HG03520 (cell line): ENCODE data around the gene FANCI.
A peak's percentile ranks its signal among the peaks of the same experiment; 100 is the strongest.

Source experiments
- ATAC-seq: cut with Tn5 transposase; IDR thresholded peaks from one replicate; pipeline ENCODE4 v1.9.1; 2021; ENCODE audit warnings: mild to moderate bottlenecking, moderate library complexity; ENCODE audit not compliant: unreplicated experiment

Gene FANCI

DNA sequence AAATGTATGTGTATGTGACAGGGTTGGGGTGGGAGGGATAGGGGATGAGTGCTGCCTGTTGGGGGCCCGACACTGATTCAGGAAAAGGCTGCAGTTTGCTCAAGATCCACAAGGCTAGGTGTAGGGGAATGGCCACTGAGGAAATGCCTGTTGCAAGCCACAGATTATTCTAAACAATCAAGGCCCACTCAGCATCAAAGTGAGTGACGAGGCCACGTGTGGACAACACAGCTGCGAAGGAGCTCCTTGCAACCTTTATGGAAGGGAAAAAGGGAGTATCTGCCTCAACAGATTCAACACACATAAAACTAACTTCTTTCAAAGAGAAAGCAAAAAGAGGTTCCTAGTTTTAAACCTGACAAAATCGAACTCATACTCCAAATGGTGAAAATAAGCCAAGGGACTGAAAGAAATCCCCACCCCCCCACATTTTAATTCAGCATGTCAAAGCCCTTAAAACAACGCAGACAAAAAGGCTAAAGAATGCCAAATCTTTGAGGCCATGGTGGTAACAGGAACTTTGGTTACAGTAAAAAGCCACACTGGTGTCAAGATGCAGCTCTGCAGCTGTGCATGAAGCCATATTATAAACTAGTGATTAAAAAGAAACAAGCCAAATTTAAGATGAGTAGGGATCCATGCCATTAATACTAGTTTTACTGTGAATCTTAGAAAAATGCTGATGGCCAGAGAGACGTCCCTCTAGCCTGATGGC lies 87.3 kb downstream of the FANCI start:
- no peak for ATAC-seq

DNA sequence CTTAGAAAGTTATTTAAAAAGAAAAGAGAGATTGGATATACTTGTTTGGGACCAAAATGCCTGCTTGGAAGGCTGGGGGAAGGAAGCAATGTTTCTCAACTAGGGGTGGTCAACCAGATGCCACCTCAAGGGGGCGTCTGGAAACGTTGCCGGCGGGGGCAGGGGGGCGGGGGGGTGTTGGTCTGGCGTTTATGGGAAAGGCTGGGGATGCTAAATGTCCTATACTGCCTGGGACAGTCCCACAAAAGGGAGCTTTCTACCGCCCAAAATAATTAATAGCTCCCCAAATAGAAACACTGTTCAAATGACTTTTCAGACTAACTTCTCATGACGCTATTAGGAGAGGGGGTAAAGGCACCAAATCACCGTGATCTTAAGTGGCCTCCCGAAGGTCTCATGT lies 88.7 kb downstream of the FANCI start:
- ATAC-seq, result no peak

- ATAC-seq, result no peak
Observed at GRCh38 chr15:89333011-89333860, 89.5 kb downstream of the FANCI start.

GRCh38 chr15:89333959-89334509 lies 90.3 kb downstream of the FANCI start:
- ATAC-seq, result no peak

DNA sequence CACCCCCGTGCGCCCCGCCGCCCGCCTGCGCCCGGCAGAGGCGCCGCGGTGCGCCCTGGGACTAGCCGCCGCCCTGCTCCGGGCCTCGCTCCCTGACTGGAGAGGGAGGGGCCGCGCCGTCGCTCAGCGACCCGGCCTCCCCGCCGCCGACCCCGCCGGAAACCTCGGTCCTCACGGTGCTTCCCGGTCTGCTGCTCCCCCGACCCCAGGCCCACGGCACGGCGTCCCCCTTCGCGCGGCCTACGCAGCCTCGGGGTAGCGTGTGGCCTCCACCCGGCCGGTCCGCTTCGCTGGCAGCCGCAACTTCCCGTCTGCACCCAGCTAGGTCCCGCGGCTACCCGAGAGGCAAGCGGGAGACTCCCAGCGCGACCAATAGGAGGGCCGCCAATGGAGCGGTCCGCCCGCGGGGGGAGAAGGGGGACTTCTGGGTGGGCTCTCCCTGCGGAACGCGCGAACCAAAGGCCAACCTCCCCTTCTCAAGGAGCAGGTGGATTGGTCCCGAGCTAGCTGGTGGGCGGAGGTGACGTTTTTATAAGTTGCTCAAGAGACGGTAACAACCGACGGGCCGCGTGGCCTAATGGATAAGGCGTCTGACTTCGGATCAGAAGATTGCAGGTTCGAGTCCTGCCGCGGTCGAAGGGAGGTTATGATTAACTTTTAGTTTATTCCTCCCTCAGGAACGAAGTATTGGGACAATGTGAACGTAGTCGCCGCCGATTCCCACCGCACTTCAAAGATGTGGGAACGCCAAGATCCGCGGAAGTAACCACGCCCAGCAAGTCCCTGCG lies 90.9 kb downstream of the FANCI start, which contains the start of gene POLG:
Gene POLG (minus strand): TSS at position 315 of the 788 bp plus-strand sequence. CDS start 1,070 bp downstream, outside the sequence.
- peak; percentile 89 for ATAC-seq

DNA sequence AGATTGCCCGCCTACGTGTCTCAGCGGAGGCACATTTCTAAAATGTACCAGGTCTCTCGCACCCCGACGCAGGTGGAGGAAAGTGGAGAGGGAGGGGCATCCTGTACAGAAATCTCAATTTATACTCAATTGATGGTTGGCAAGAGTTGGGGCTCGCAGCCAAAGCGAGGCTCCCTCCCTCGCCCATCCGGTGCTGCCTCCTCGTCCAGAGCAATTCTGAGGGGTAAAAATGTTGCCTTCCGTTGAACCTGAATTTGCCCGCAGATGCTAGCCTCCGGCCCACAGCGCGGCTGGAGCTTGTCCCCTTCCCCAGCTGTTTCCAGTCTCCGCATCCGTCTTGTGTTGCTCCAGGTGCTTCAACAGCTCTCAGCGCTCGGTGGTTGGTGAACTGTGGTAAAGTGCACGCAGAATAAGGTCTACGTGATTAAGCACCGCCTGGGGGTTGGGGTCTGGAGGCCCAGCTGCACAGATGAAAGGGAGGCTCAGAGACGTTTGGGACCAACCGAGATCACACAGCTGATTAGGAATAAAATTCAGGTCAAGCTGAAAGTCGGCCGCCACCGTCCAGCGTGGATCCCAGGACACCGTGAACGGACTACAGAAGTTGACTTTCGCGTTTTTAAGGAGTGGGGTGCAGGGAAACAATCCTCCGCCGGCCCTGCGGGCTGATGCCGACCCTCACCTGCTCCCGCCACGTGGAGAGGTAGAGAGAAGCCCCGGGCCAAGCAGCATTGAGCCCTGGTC lies 91.7 kb downstream of the FANCI start:
- no peak for ATAC-seq

GRCh38 chr15:89338036-89338435 lies 94.3 kb downstream of the FANCI start:
- no peak for ATAC-seq

- ATAC-seq, result no peak
Observed at GRCh38 chr15:89340573-89340972, 96.8 kb downstream of the FANCI start.

- ATAC-seq, result no peak
Observed at GRCh38 chr15:89341316-89342005, 97.7 kb downstream of the FANCI start.

DNA sequence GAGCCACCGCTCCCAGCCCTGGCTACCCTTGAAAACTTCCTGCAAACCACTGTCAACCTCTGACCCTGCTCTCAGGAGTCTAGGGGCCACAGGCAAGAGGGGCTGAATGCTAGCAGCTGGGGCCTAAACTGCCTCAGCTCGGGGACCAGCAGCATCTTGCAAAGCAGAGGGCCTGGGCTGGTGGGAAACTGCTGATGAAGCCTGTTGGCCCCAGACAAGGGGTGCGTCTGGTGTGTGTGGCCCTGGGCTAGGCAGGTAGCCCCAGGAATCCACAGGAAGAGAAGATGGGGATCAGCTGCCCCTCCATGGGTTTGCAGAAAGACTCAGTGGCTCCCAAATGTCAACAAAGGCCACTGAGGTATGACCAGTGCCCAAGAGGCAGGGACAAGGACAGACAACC lies 99.1 kb downstream of the FANCI start:
- no peak for ATAC-seq

- ATAC-seq, result no peak
Observed at GRCh38 chr15:89345248-89345647, 101.5 kb downstream of the FANCI start.

- ATAC-seq, result no peak
Observed at GRCh38 chr15:89346516-89347231, 102.9 kb downstream of the FANCI start.

GRCh38 chr15:89349206-89349558 lies 105.4 kb downstream of the FANCI start:
- ATAC-seq, result no peak

- no peak for ATAC-seq
Observed at GRCh38 chr15:89352476-89352875, 108.7 kb downstream of the FANCI start.

DNA sequence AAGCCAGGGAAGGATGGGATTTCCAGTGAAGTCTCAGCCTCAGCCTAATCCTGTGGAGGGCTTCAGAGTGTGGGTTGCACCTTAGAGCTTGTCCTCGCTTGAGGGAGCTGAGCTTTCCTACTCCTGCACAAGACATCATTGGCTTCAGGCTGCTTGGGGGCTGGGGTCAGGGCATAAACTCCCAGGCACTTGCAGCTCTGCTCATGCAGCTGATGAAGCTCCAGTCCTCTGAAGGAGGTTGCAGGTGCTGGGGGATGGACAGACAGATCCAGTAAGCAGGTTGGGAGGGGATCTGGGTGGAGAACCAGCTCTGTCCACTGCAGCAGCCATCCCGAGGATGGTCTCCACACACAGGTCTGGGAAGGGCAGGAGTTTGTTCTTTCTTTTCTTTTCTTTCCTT lies 110.2 kb downstream of the FANCI start:
- ATAC-seq, result no peak

DNA sequence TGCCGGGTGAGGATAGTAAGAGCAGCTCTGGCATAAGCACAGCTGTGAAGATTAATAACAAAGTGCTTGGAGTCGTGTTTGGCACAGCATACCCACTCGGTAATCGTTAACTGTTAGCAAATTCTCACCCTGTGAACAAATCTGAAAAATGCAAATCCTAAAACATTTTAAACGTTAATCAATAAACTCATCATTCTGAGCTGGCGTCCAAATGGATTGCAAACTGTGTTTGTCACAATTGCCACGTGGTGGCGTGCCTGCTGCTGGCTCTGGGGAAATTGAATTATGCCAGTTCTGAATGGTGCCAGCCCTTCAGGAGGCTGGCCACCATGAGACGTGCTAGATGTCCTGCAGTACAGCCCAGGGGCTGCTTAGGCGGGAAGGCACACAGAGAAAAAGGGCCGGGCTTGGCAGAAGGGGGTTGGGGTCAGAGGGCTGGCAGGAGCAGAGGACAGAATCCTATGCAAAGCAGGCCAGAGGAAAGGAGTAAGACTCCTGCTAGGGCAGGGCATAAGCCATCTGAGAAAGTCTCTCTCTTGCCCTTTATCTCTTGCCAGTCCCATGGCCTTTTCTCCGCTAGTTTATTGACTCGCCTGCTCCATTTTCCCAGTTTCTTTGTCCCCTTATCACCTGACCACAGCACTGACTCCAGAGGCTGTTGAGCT lies 113.0 kb downstream of the FANCI start:
- ATAC-seq, result no peak

DNA sequence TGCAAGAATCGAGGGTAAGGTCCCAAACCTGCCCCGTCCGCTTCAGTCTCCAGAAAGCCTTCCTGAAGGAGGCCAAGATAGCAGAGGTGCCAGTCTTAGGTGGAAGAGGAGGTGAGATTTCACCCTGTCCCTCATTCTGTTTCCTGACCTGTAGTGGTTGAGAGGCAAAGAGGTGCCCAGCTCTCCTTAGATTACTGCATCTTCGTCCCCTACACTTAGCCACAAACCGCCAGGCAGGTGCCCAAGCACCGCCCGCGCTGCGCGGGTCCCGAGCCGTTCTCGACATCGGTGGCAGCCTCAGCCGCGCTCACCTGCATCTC lies 114.6 kb downstream of the FANCI start:
- no peak for ATAC-seq

DNA sequence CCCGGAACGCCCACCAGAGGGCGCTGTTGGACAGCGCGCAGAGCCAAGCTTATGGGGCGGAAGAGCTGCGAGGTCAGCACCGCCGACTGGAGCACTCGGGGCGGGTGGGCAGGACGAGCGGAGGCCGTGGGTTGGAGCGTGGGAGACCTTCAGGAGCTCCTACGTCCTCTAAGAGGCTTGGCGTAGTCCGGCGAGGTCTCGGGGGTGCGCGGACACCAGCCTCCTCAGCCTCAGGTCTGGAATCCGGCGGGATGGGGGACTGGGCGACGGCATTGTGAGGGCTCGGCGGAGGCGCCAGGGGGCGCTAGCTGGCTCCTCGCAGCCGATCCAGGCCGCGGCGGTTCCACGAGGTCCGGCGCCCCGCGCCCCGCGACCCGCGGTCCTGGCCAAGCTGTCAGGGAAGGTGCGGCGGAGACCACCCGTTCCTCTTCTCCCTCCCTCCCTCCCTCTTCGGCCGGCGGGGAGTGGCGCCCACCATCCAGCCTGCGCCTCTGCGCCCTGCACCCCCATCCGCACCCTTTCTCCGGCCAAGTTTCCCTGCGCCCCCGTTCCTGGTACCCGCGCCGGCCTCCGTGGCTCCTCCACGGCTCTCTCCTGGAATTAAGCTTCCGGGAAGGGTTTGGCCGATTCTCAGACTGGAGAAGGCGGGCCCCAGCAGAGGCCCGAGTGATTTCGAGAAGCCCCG lies 115.1 kb downstream of the FANCI start:
- peak; percentile 89 for ATAC-seq
